HG02840 (cell line): Measurements from ENCODE around the gene HLA-DPB1.
"Not testable (repeated sequence)": the region's sequence is repeated elsewhere in the genome, so short reads cannot be mapped to it uniquely, and the experiment has no call there.

Source experiments
- ATAC-seq: cut with Tn5 transposase; IDR thresholded peaks from one replicate; pipeline ENCODE4 v1.9.1; 2021; ENCODE audit warnings: mild to moderate bottlenecking, moderate library complexity, moderate number of reproducible peaks; ENCODE audit not compliant: unreplicated experiment, low FRiP score

HLA-DPB1 gene

DNA sequence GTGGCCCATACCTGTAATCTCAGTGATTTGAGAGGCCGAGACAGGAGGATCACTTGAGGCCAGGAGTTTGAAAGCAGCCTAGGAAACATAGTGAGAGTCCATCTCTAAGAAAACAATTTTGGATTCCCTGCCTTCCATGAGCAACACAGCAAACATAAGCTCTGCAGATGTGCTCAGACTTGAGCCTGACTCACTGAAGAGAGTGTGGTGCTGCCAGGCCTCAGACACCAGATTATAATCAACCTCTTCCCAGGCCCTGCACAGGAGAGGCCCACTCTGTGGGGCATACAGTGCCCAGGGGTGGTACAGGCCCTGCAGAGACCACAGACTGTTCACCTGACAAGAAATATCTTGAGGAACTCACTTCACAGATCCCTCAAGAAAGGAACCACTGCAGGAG is 19.9 kb downstream of the HLA-DPB1 start:
- no peak for ATAC-seq

DNA sequence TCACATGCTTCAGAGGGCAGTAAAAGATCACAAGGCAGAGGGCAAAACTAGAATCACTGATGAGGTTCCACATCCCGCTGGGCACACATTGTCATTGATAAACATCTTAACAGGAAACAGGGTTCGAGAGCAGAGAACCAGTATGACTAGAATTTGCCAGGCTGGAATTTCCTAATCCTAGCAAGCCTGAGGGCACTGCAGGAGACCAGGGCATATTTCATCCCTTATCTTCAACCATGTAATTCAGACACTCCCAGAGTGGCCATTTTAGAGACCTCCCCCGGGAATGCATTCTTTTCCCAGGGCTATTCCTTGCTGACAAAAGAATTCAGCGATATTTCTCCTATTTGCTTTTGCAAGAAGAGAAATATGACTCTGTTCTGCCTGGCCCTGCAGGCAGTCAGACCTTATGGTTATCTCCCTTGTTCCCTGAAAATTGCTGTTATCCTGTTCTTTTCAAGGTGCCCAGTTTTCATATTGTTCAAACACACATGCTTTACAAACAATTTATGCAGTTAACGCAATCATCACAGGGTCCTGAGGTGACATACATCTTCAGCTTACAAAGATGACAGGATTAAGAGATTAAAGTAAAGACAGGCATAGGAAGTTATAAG is 25.4 kb downstream of the HLA-DPB1 start:
- not testable (repeated sequence) for ATAC-seq

DNA sequence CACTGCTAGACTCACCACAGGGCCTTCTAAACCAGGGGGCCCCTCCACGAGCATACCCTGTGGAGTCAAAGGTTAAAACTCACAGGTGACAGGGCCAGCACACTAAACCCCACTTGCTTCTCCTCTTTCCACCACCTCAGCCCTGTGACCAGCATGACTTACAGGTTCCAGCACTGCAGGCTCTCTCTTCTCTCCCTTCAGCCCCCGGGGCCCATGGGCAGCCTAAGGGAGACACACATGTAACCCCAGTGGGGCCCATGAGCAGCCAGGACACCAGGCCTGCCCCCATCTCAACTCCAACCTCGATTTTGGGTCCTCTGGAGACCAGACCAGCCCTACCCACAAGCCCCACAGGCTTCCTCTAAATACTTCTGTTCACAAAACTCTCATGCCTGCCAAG is 28.0 kb downstream of the HLA-DPB1 start:
- no peak for ATAC-seq

DNA sequence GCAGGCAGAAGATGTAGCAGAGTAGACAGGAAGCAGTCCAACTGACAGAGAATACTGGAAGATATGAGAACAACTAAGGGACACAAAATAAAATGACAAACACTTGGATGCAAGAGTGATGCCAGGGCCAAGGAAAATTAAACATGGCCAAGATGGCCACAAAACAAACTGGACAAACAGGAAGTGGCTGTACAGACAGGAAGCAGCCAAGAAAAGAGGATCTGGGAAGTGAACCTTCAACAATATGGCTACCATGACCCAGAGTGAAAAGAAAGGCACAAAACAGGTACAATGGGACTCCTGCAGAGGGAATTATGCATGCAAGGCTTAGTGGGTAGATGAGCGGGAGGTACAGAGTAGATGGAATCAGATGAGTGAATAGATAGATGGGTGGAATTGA is 29.1 kb downstream of the HLA-DPB1 start:
- ATAC-seq: no peak

DNA sequence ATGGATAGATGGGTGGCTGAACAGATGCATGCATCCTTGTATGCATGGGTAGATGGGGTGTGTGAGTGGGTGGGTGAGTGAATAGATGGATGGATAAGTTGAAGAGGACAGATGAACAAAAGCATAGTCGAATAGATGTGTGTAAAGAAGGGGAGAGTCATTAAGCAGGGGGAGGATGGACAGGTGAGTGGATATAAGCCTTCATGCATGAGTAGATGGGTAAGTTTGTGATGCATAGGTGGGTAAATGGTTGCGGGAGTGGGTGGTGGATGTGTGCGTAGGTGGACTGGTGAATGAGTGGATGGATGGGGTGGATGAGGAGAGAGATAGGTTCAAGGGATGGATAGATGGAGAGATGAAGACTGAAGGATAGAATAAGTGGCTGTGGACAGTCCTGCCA is 29.6 kb downstream of the HLA-DPB1 start:
- no peak for ATAC-seq

DNA sequence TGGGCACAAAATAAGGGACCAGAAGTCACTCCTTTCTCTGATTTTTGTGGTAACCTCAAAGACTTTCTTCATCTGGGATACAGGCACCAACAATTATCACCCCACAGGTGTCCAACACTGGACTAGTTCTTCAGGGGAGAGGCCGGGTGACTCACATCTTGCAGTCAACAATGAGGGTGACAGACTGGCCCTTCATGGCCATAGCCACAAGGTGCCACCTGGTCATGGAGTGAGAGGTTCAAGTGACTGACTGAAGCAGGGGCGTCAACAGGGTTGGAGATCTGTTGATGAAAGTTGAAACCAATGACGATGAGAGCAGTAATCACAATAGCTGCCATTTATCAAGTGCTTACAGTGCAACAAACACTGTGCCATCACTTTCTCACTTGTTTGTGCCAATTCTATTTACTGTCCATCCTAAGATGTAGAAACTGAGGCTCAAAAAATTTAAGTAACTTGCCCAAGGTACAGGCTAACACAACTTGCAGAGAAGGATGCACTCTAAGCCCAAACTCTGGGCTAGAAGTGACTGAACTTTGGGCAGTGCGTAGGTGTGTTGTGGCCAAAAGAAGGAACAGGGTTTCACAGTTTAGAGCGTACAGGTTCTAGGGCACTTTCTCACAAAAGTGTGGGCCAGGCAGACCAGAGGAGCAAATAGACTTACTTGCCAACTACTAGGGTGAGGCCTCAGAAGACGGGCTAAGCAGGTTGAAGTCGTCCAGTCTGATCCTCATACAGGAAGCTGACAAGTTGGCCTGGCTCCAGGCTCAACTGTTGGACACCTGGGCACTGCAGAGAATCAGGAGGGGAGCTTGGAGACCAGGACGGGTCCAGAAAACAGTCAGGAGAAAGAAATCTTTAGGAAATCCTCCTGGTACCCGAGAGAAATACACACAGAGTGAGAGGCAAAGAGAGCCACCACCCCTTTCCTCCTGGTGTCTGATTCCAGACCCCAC is 30.4 kb downstream of the HLA-DPB1 start:
- no peak for ATAC-seq

DNA sequence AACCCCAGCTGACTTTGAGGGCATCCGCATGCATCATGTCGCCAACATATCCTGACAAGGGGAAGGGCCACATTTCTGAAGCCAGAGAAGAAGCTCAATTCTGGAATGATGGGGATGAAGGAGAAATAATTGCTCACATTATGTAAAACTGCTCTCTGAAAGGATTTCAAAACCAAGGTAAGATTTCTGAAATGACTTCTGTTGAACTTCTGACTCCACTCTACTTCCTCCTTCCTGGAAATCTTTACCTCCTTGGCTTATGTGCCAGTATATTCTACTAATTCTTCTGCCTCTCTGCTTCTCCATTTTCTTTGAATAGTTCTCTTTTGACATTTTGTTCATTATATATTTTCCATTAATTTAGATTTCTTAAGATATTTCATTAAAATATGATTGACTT is 31.9 kb downstream of the HLA-DPB1 start:
- no peak for ATAC-seq

DNA sequence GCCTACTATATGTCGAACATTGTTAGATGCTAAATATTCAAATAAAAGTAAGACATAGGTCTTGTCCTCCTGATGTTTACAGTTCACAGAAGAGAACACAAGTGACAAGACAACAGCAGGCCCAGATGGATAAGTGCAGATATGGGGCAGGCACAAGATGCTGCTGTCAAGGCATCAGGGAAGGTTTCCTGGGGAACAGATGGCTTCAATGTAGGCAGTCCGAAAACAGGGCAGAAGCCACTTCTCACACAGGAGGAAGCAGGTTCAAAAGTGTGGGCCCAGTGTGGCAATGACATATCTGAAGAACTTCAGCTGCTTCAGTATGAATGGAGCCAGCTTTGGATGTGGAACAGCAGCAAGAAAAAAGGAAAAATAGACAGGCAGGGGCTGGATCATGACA is 32.5 kb downstream of the HLA-DPB1 start:
- no peak for ATAC-seq

DNA sequence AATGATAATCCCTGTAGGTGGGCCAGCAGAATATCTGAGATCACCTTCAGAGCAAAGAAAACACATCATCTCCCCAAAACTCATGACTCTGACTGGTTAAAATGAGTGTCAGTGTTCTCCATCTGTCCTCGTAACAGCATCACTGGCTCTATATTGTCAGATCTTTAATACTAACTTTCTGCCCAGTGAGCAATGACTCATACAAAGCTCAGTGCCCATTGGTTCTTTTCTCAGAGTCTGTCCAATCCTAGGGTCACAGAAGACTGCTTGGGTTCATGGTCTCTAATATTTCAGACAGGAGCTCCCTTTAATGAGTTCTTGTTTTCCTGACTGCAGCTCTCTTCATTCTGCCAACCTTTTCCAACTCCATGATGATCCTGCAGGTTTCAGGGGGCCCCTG is 36.4 kb downstream of the HLA-DPB1 start:
- peak; percentile 63 for ATAC-seq

DNA sequence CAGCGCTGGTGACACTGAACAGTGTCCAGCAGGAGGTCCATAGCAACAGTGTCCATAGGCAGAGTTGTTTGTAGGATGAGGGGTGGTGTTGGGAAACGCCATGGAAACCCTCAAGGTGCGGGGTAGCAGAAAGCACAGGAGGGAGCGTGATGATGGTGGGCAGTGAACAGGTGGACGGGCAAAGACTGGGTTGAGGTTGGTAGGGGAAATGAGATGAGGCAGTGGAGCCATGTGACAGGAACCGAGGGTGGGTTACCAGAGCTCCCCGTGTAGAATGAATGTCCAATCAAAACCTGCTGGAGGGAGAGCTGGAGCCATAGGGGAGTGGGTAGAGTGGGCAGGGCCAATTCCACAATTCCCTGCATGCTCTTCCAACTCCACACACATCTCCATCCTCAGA is 38.0 kb downstream of the HLA-DPB1 start:
- ATAC-seq: no peak

DNA sequence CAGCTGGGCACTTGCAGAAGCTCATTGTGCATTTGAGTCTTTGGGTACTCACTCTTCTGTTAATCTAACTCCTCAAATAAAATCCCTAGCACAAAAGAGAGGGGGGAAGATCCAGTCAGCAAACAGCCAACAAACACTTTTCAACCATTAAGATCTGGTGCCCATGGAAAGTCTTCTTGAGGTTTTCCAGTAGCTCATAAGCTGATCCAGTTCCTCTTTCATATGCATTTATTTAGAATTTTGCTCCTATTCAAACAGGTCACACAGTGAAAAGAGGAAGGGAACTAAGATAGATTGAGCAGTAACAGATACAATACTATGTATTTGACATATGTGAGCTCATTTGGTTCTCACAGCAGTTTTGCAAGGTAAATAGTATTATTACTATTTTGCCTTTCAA is 38.6 kb downstream of the HLA-DPB1 start:
- ATAC-seq: no peak

DNA sequence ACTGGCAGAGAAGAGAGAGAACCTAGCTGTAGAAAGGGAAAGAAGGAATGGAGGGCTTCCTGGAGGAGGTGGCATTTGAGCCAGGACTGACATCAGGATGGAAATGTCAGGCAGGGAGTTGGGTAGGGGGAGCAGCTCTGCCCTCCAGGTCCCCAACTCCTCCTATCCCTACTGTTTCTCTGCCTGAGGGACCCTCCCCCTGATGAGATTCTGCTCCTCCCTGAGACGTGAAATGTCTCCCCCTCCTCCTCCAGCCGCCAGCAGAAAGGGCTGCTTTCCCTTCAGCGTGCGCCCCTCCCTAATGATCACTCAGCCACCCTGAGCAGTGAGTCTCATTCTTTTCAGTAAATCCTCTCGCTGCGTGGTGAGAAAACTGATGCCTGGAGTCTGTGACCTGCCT is 40.6 kb downstream of the HLA-DPB1 start:
- no peak for ATAC-seq

DNA sequence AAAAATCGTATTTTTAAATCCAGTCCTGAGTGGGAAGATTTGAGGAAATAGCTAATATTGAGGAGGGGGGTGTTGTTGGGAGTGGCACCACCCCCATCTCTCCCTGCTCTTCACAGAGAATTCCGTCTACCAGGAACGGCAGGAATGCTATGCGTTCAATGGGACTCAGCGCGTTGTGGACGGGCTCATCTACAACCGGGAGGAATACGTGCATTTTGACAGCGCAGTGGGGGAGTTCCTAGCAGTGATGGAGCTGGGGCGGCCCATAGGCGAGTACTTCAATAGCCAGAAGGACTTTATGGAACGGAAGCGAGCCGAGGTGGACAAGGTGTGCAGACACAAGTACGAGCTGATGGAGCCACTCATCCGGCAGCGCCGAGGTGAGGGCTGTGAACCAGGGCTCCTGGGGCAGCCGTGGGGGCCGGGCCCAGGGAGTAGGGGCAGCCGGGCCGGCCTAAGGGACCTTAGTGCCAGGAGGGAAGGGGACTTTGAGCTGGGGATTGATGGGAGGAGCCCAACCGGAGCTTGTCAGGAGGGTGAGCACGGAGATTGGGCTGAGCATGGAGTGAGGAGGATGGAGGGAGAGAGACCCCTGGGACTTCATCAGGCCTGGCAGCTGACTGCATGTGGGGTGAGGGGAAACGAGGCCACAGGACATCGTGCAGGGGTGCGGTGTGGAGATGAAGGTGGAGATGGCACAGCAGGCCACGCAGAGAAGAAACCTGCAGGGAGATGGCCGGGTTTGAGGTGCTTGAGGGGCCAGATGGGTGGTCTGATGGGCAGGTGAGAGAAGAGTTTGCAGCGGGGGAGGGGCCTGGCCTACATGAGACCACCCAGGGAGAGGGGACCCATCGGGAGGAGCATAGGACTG is 41.3 kb downstream of the HLA-DPB1 start:
- ATAC-seq: no peak

DNA sequence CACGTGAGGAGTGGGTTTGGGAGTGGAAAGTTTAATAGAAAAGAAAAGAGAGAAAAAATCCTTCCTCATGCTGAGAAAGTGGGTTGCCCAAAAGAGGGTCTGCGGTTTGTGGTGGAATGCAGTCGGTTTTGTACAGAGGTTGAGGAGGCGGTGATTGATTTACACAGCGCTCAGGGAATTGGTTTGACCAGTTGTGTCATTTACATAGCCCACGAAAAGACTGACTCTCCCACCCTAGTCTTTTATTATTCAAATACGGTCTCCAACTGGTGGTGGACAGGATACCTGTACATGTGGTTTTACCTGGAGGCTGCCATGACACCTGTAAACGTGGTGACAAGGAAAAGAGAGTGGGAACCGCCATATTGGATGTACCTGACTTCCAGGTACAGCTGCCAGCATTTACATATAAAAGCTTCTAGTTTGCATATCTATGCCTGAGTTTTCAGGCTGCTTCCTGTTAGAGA is 42.1 kb downstream of the HLA-DPB1 start:
- ATAC-seq: no peak

DNA sequence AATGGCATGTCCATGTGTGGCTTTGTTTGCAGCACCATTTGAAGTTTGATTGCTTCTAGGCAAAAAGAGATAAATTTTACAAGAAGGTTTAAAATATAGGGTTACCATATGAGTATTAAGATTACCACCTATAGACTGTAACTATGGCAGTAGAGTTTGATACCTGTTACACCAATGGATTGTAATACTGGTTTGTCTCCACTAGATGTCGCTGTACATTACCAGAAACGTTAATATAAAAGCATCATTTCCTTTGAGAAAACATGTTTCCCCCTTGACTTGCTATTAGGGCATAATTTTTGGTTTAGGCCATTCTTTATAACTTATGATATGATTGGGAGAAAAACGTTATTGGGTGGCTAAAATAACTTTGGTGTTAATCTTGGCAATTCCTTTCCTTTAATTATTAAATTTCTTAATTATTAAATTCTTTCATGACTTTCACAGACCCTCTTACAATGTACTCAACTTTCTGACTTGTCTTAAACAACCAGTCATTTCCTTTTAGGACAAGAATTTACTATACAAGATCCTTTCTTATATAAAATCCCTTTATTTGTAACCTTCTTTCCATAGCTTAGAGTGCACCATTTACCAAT is 42.8 kb downstream of the HLA-DPB1 start:
- no peak for ATAC-seq

DNA sequence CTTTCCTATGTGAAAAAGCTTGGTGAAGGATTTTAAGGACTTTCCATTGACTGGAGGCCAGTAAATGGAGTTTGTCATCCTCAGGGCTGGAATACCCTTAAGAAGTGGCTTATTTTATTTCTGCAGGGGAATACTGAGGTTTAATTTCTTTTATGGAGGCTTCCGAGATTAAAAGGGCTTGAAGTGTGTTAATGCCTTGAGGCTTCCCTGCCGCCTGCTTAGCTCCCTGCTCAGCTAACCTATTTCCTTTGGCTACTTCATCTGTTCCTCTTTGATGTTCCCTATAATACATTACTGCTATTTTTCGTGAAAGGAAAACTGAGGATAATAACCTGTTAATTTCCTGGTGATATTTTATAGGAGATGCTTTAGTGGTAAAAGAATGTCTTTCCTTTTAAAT is 44.2 kb downstream of the HLA-DPB1 start:
- ATAC-seq: no peak

DNA sequence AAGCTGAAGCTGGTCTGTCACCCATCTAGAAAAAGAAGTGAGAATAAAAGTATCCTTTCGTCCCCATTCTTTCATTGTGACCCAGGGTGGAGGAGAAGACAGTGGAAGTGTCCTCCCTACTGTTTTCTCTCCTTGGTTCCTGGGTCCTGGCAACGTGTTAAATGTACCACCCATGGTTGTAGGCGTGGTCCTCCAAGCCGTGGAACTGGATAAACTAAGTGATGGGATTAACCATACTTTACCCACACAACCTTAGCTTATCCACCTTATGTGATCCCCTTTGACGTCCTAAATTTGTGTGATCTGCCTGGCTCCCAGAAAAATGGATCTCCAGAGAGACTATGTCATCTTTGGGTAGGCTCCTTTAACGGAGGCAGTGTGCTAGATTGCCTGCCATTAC is 47.4 kb downstream of the HLA-DPB1 start:
- ATAC-seq: no peak

DNA sequence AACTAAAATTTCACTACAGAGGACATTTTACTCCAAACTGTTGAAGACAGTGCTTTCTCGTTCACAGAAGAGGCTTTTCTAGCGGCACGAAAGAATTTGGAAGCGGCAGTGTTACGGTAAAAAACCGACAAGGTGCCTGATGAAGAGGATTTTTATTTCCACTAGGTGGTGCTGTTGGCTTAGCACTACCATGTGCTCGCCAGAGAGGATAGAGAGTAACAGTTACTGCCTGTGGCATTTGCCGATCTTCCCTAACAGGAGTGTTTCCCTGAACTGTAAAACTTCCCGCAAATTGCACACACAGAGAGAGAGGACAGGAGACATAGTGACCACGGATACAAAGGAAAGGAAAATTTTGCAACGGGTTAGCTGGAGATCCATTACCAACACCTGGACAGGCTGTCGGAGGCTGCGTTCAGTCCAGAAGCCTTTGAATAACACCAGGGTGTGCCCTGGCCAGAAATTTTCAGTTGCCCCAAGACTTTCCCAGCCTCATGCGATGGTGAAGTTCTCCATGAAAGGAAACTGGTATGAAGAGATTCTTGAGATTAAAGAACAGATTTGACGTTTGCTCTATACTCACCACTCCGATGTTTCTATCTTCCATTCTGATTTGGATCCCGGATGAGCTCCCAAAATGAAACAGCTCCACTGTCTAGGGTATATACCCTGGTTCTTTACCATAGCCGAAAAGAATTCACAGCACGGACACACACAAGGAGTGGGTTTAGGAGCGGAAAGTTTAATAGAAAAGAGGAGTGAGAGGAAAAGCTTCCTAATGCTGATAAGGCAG is 48.1 kb downstream of the HLA-DPB1 start:
- no peak for ATAC-seq

DNA sequence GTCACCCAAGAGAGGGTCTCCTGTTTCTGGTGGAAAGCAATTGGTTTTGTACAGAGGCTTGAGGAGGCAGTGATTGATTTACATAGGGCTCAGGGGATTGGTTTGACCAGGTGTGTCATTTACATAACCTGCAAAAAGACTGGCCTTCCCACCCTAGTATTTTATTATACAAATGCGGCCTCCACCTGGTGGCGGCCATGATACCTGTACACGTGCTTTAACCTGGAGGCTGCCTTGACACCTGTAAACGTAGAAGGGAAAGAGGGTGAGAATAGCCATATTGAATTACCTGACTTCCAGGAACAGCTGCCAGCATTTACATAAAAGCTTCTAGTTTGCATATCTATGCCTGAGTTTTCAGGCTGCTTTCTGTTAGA is 48.7 kb downstream of the HLA-DPB1 start:
- no peak for ATAC-seq

DNA sequence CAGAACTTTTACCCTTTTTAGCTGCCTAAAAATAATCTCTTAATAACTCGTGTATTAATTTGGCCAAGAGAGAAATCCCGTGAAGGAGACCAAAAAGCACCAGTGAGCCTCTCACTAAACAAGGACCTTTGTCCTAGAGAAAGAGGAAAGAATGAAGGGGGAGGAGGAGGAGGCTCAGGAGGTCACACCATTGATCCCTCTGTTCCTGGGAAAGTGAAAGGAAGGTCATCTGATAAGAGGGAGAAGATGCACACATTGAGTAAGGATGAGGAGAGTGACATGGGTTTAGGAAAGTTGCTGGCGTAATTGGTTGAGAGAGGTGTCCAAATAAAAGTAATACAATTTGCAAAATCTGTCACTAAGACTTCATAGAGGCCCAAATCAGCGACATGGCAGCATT is 49.2 kb downstream of the HLA-DPB1 start:
- ATAC-seq: no peak
